Measurements from ENCODE around the gene SPTBN5.

DNA sequence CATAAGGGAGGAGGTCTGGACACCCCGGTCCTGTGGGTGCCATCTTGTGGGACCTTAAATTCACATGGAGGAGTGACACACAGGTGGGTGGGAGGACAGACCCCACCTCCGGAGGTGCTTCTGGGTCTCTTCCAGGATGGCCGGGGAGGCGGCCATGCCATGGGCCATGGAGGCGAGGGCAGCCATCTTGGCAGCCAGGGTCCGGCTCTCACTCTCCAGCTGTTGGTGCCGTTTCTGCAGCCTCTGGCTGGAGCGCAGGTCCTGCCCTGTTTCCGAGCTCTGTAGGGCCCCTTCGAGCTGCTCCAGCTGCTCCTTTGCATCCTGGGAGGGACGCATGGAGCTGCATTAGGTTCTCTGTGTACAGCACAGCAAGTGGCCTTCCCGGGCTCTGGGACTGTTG lies 19.1 kb downstream of the SPTBN5 start:
- TF ChIP-seq, protein P1, sequence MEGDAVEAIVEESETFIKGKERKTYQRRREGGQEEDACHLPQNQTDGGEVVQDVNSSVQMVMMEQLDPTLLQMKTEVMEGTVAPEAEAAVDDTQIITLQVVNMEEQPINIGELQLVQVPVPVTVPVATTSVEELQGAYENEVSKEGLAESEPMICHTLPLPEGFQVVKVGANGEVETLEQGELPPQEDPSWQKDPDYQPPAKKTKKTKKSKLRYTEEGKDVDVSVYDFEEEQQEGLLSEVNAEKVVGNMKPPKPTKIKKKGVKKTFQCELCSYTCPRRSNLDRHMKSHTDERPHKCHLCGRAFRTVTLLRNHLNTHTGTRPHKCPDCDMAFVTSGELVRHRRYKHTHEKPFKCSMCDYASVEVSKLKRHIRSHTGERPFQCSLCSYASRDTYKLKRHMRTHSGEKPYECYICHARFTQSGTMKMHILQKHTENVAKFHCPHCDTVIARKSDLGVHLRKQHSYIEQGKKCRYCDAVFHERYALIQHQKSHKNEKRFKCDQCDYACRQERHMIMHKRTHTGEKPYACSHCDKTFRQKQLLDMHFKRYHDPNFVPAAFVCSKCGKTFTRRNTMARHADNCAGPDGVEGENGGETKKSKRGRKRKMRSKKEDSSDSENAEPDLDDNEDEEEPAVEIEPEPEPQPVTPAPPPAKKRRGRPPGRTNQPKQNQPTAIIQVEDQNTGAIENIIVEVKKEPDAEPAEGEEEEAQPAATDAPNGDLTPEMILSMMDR (conservative IDR thresholded peaks at IDR 0.05 in 1 of 2, IDR thresholded peaks at IDR 0.05 in 1 of 2; ENCODE audit: extremely low read depth in 1 of 2, insufficient read depth in 1 of 2, low read depth in 1 of 2, low read length in 2 of 2), result no peak
- no peak for TF ChIP-seq EZH2 (IDR thresholded peaks at IDR 0.05; ENCODE audit: borderline replicate concordance, low read length)
